HG03175 (cell line): ENCODE results near the gene PLB1.

Experiments
- ATAC-seq: cut with Tn5 transposase; IDR thresholded peaks from one replicate; pipeline ENCODE4 v1.9.1; 2021; ENCODE audit warnings: mild to moderate bottlenecking, moderate library complexity; ENCODE audit not compliant: unreplicated experiment

The PLB1 gene

GRCh38 chr2:28624793-28625701 lies 129.2 kb downstream of the PLB1 start:
- no peak for ATAC-seq

- ATAC-seq = no peak
Observed at GRCh38 chr2:28626376-28626775, 130.5 kb downstream of the PLB1 start.

DNA sequence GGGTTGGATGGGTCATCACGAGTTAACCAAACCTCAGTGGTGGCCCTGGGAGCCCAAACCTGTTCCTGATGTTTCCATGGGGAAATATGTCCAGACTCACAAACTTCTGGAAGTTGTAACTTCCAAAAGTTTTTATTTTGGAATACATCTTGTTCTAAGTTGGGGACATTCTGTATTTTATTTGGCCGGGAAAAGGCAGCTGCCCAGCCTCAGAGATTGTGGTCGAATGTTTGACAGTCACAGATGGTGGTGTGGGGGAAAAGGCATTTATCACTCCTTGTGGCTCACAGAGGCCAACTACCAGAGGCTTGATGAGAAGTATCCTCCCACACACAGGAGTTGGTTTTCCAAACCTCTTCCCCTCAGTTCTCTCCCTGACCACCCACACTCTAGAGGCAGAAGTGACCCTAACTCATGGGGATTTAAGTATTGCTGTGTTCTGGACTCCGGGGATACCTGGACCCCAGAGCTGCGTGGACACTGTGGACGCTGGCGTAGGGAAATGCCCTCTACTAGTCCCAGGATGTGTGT lies 131.1 kb downstream of the PLB1 start:
- no peak for ATAC-seq

GRCh38 chr2:28627722-28628480 lies 132.0 kb downstream of the PLB1 start:
- no peak for ATAC-seq

DNA sequence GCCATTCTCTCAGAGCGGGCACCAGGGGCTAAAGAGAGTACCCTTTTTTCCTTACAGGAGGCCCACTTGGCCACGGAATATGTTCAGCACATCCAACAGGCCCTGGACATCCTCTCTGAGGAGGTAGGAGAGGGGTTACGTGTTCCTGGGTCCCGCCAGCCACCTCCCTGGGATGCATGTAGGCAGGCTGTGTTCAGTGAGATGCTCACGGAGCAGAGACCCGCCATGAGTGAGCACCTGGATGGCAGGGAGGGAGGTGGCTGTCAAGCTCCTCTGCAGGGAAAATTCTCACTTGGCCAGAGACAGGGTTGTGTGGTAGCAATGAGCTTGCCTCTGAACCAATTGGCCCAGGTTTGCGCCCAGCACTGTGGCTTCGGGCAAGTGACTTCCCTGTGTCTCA lies 132.6 kb downstream of the PLB1 start:
- no peak for ATAC-seq

GRCh38 chr2:28628987-28629386 lies 133.1 kb downstream of the PLB1 start:
- no peak for ATAC-seq

- no peak for ATAC-seq
Observed at GRCh38 chr2:28629910-28630309, 134.1 kb downstream of the PLB1 start.

GRCh38 chr2:28630341-28630740 lies 134.5 kb downstream of the PLB1 start:
- no peak for ATAC-seq

DNA sequence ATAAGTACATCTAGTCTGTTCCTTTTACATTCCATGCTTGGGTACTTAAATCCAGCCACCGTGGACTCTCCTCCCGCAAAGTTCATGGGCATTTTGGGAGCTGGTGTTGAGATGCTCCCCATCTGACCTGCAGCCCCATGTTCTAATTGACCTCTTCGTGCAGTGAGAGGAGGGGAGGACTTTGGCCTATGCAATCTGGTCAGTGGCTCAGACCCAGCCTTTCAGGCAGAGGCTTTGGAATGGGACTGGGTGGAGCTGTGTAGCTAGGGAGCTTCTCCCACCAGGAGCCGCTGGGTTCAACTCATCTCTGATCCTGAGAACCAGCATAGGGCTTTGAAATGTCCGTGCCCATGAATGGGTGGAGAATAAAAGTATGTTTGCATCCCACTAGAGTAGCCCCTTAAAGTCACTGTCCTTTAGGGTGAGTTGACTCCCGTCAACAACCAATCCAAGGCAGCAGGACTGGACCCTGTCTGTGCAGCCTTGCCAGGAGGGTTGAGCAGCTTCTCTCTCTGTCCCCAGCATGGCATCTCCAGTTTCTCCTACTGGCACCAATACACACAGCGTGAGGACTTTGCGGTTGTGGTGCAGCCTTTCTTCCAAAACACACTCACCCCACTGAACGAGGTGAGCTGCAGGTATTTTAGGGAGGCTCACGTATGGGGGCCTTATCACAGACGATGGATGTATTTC lies 135.8 kb downstream of the PLB1 start:
- no peak for ATAC-seq

DNA sequence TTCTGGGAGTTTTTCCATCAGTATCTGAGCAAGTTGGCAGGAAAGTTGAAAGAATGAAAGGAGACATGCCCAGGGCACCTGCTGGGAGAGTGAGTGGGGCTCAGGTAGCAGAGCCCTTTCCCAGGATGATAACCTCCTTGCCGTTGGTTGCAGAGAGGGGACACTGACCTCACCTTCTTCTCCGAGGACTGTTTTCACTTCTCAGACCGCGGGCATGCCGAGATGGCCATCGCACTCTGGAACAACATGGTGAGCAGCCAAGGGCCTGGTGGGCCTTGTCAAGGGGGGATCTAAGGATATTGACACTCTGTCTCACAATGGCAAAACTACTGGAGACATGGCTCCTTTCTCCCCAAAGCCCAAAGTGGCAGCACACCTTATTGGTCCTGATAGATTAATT lies 136.9 kb downstream of the PLB1 start:
- ATAC-seq = no peak

DNA sequence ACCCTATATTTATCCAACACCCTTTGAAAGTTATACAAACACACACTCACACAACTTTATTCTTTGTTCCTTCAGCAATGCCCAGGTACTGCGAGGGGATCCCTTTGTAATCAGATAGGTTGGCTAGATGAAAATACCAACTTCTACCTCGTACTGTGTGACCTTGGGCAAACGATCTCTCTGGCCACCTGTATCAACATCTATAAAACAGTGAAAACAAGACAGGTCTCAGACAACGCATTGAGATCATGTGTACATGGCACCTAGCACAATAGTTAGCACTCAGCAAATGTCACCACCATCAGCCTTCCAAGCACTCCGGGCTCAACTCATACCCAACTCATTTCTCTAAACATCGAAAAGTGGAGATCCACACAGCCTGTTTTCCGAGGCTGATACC lies 137.3 kb downstream of the PLB1 start:
- ATAC-seq = no peak

DNA sequence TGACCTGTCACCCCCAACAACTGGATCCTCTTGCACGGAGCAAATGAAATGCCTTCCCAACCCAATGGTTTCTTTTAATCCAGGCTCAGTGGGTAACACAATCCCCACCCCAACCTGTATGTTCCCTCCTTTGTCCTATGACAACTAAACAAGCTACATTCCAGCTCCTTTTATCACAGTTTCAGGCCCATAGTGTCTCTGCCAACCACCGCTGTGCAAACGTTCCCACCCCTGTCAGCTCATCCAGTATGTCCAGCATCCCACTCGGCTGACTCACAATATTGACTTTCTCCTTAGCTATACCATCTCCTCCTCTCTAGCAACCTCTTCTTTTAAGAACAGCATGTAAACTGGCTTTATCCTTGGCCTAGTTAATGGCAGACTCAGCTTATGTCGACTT lies 137.9 kb downstream of the PLB1 start:
- no peak for ATAC-seq

GRCh38 chr2:28635191-28635611 lies 139.3 kb downstream of the PLB1 start:
- no peak for ATAC-seq

- ATAC-seq = no peak
Observed at GRCh38 chr2:28636491-28636890, 140.6 kb downstream of the PLB1 start.

GRCh38 chr2:28637066-28638047 lies 141.5 kb downstream of the PLB1 start:
- ATAC-seq = no peak

DNA sequence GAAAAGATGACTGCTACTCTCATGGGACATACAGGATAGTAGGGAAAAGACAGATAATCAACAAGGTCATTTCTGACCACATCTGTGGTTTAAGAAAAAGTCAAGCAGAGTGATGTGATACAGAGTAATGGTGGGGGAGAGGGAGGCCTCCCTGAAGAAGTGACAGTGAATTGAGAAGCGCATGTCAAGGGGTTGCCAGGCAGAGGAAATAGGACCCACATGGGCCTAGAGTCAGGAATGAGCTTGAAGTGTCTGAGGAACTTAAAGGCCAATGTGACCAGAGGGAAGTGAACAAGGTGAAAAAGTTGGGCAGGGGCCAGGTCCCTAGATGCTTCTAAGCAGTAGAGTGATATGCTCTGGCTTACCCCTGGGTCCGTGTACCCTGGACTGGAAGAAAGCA lies 142.2 kb downstream of the PLB1 start:
- ATAC-seq = no peak

- ATAC-seq = no peak
Observed at GRCh38 chr2:28639092-28639691, 143.3 kb downstream of the PLB1 start.

DNA sequence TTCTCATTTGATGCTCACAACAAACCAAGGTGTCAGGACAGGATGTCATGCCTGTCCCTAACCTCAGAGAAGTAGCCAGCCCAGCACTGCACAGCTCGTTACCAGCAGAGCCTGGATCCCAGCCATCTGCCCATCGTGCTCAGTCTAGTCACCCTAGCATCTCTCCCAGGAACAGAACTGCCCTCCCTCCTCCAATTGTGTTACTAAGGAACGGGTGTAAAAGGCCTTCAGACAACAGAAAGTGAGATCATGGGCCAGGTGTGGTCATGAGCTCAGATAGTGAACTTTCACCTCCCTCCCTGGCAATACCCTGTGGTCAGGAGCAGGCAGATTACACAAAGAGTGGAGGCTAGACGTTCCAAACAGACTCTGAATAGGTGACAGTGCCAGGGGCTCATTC lies 144.0 kb downstream of the PLB1 start:
- no peak for ATAC-seq

DNA sequence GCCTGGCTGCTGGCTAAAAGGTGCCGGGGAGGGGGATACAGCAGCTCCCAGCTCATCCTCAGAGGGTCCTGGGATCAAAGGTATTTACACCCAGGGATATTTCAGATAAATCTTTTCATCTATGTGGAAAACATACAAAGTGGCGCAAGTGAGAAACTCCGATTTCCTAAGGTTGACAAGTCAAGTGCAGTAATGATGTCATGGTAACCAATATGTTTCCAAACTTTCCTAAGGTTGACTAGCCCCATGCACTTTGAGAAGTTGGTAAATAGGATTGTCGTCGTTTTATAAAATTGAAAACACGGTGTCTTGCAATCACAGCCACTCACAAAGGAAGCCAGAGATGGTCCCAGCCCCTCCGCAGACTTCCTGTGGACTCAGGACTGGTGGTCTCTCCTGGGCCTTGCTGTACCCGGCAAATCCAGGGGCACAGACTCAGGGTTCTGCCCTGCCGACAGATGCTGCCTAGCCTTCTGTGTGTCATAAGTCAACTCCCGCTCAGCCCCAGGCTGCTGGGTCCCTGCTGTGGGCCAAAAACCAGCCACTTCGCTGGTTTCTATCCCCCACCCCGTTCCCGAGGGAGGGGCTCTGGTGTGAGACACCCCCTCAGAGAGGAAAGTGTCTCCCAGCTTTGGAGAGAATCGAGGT lies 144.5 kb downstream of the PLB1 start:
- no peak for ATAC-seq
